ENCODE measurements around the gene RELN.

The RELN gene

DNA sequence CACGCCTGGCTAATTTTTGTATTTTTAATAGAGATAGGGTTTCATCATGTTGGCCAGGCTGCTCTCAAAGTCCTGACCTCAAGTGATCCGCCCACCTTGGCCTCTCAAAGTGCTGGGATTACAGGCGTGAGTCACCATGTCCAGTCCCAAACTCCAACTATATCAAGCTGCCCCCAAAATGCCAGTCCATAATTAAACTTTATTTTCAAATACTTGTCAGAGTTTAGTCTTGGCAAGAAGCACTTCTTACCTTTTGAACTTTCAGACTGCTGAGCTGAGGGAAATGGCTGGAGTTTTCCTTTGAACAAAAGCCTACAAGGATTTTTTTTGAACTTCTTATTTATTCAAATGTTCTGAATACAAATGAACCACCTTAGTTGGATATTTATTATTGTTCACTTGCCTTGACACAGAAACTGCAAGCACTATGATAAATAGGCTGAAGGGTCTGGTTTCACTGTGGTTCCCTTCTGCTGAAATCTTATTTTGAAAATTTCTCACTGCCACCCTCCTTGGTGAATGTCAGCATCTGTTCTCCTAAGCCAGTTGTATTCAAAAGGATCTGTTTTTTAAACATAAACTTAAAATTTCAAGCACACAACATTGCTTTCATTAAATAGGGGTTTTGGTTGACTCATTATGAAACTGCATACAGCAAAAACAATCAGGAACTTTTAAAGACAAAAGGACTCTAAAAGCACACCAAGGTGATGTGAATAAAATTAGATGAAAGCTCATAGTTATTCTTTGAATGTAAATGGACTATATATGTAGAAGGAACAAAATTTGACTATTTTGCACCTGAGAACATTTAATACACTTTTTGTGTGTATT lies 441.8 kb downstream of the RELN start:
- H3K27me3 ChIP-seq (ENCODE audit: control insufficient read depth, insufficient read depth, low read length, poor library complexity, severe bottlenecking) = no peaks in the 10 kb centered on the region
- no peak overlapping the region for H3K4me3 ChIP-seq (ENCODE audit: insufficient read depth, low read depth, low read length)
- no peaks in the 10 kb centered on the region for H3K36me3 ChIP-seq (ENCODE audit: control insufficient read depth, insufficient read depth, low read length)
- H3K27ac ChIP-seq (ENCODE audit: insufficient read depth, low read depth, low read length, poor library complexity, severe bottlenecking) = no peak overlapping the region
- H3K4me1 ChIP-seq (ENCODE audit: control insufficient read depth, insufficient read depth, low read length) = no peaks in the 10 kb centered on the region
- H3K9me3 ChIP-seq (ENCODE audit: control insufficient read depth, low read length) = no peaks in the 10 kb centered on the region
- 84 to 88% methylated on average over 3 of the region's 3 CpGs for WGBS, 2 experiments

DNA sequence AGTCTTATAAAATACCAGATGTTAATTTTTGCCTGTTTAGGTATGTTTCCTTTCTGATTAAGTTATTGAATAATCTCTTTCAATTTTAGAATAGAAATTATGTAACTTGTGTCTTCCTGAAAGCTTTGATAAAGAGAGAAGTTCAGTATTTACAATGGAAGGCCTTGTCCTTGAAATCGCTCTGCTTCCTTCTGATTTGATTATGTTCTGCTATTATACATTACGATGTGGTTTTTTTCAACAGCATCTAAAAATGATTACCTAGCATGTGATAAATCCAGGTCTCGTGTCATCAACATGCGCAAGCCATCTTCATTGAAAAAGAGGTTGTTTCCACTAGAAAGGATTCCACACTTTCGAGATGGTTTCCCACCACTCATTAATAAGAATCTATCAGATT lies 447.0 kb downstream of the RELN start:
- WGBS, 2 experiments = 92 to 97% methylated on average over 4 to 5 of the region's 5 CpGs
- no peaks in the 10 kb centered on the region for H3K36me3 ChIP-seq (ENCODE audit: control insufficient read depth, insufficient read depth, low read length)
- H3K9me3 ChIP-seq (ENCODE audit: control insufficient read depth, low read length) = no peaks in the 10 kb centered on the region
- no peaks in the 10 kb centered on the region for H3K4me1 ChIP-seq (ENCODE audit: control insufficient read depth, insufficient read depth, low read length)
- H3K4me3 ChIP-seq (ENCODE audit: insufficient read depth, low read depth, low read length) = no peak overlapping the region
- H3K27ac ChIP-seq (ENCODE audit: insufficient read depth, low read depth, low read length, poor library complexity, severe bottlenecking) = no peak overlapping the region
- H3K27me3 ChIP-seq (ENCODE audit: control insufficient read depth, insufficient read depth, low read length, poor library complexity, severe bottlenecking) = no peaks in the 10 kb centered on the region

DNA sequence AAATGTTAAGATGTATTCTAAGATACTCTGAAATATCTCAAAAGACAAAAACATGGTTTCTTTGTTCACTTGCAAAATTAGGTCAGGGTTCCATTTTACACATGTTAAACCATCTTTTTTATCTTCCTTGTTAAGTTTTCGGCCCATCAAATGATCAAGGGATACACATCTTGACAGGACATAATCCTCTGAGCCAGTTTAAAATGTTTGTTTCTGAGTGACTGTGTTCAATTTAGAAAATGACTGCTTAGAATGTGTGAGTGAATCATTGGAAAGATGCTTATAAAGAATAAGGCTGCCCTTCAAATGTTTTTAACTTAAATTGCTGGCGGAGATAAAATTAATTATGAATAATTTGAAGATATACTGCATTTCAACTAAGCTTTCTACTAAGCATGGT lies 447.5 kb downstream of the RELN start:
- Histone ChIP-seq H3K4me1 (ENCODE audit: control insufficient read depth, insufficient read depth, low read length) (no peaks in the 10 kb centered on the region), H3K9me3 (ENCODE audit: control insufficient read depth, low read length) (no peaks in the 10 kb centered on the region), H3K27me3 (ENCODE audit: control insufficient read depth, insufficient read depth, low read length, poor library complexity, severe bottlenecking) (no peaks in the 10 kb centered on the region), H3K4me3 (ENCODE audit: insufficient read depth, low read depth, low read length) (no peak overlapping the region), H3K36me3 (ENCODE audit: control insufficient read depth, insufficient read depth, low read length) (no peaks in the 10 kb centered on the region), H3K27ac (ENCODE audit: insufficient read depth, low read depth, low read length, poor library complexity, severe bottlenecking) (no peak overlapping the region)
- 85 to 93% methylated on average over 1 to 2 of the region's 2 CpGs for WGBS, 2 experiments

DNA sequence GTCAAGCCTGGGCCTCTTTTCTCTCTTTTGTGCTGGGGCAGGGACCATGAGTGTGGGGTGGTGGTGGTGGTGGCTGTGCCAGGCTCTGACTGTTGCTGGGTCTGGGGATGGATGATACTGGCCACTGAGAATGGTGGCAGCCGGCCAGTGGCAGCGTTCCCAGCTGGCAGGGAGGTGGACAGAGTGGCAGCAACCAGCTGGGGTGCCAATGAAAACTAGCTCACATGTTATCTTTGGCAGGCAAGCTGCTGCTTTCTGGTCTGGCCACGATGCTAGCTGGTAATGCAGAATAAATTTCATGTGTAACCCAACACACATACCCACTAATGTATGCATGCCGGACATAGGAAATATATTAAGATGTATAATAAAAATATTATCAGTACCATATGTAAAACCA lies 448.4 kb downstream of the RELN start:
- 92 to 95% methylated on average over 2 to 3 of the region's 4 CpGs for WGBS, 2 experiments

DNA sequence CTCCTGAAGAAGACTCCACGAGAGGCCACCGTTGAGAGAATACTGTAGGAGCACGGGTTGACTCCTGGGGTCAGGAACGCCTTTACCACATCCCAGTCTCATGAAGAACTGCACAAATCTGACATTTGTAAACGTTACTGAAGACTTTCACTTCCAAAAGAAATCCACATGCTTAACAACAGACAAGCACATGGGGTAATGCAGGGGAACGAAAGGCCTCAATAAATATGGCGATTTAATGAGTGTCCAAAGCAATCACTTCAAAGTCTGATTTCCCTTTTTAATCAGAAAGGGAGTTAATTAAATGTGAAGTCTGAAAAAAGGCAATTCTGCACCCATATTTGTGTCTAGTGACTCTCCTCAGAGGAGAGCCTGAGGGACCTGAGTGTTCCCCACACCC lies 449.1 kb downstream of the RELN start:
- WGBS, 2 experiments = 90 to 92% methylated on average over 7 of the region's 7 CpGs
- Histone ChIP-seq H3K27me3 (ENCODE audit: control insufficient read depth, insufficient read depth, low read length, poor library complexity, severe bottlenecking) (no peaks in the 10 kb centered on the region), H3K4me1 (ENCODE audit: control insufficient read depth, insufficient read depth, low read length) (no peaks in the 10 kb centered on the region), H3K27ac (ENCODE audit: insufficient read depth, low read depth, low read length, poor library complexity, severe bottlenecking) (no peak overlapping the region), H3K4me3 (ENCODE audit: insufficient read depth, low read depth, low read length) (no peak overlapping the region), H3K36me3 (ENCODE audit: control insufficient read depth, insufficient read depth, low read length) (no peaks in the 10 kb centered on the region), H3K9me3 (ENCODE audit: control insufficient read depth, low read length) (no peaks in the 10 kb centered on the region)

More for the DNA sequence above, 448.4 kb downstream of the RELN start:
- Histone ChIP-seq H3K9me3 (ENCODE audit: control insufficient read depth, low read length) (no peaks in the 10 kb centered on the region), H3K36me3 (ENCODE audit: control insufficient read depth, insufficient read depth, low read length) (no peaks in the 10 kb centered on the region), H3K4me1 (ENCODE audit: control insufficient read depth, insufficient read depth, low read length) (no peaks in the 10 kb centered on the region), H3K27me3 (ENCODE audit: control insufficient read depth, insufficient read depth, low read length, poor library complexity, severe bottlenecking) (no peaks in the 10 kb centered on the region), H3K27ac (ENCODE audit: insufficient read depth, low read depth, low read length, poor library complexity, severe bottlenecking) (no peak overlapping the region), H3K4me3 (ENCODE audit: insufficient read depth, low read depth, low read length) (no peak overlapping the region)

DNA sequence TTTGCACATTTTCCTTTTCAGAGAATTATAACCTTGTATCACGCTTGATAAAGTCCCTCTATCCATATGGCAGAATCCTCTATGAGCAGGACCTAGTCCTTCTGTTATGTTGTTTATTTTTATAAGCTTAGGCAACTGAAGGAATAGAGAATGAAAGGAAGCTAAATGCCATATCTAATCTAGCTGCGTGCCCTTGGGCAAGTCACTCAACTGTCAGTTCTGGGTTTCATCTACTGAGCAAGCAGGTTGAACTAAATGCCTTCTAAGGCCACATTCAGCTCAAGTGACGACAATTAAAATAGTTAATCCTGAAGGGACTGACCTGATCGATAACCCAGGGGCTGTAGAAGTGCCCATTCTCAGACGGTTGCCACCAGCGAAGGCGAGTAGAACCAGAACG lies 449.6 kb downstream of the RELN start:
- H3K9me3 ChIP-seq (ENCODE audit: control insufficient read depth, low read length) = no peaks in the 10 kb centered on the region
- 94% methylated on average over 7 to 8 of the region's 8 CpGs for WGBS, 2 experiments
- H3K36me3 ChIP-seq (ENCODE audit: control insufficient read depth, insufficient read depth, low read length) = no peaks in the 10 kb centered on the region
- no peaks in the 10 kb centered on the region for H3K4me1 ChIP-seq (ENCODE audit: control insufficient read depth, insufficient read depth, low read length)
- H3K4me3 ChIP-seq (ENCODE audit: insufficient read depth, low read depth, low read length) = no peak overlapping the region
- no peak overlapping the region for H3K27ac ChIP-seq (ENCODE audit: insufficient read depth, low read depth, low read length, poor library complexity, severe bottlenecking)
- H3K27me3 ChIP-seq (ENCODE audit: control insufficient read depth, insufficient read depth, low read length, poor library complexity, severe bottlenecking) = no peaks in the 10 kb centered on the region

DNA sequence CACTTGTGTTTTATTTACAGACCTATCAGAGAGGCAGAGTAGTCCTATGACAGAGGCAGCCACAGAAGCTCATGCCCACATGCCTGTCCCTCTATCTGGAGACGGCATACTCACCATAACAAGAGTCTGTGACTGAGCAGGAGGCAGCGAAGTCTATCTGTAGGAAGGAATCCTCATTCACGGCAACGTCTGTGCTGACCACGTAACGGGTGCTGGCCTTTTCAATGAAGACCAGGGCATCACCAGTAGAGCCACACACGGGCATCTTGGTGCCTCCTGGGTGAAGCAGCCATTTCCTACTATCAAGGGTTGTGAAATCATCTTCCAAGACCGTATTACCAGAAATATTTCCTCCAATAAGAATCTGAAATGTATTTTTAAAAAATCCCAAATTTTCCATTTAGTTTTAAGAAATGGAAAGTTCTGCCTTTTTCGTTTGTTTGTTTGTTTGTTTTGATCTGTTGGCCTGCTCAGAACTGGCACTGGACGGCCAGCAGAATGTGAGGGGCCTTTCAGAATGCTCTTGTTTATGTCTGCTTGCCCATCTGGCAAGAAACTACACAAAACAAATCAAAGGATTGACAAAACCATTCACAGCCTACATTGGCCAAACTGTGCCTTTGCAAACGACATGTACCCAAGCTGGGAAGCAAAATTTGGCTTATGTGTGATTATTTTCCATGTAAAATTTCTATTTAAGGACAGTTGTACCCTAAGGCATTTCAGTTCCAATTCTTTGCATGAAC lies 450.3 kb downstream of the RELN start:
- Histone ChIP-seq H3K27me3 (ENCODE audit: control insufficient read depth, insufficient read depth, low read length, poor library complexity, severe bottlenecking) (no peaks in the 10 kb centered on the region), H3K36me3 (ENCODE audit: control insufficient read depth, insufficient read depth, low read length) (no peaks in the 10 kb centered on the region), H3K9me3 (ENCODE audit: control insufficient read depth, low read length) (no peaks in the 10 kb centered on the region), H3K27ac (ENCODE audit: insufficient read depth, low read depth, low read length, poor library complexity, severe bottlenecking) (no peak overlapping the region), H3K4me1 (ENCODE audit: control insufficient read depth, insufficient read depth, low read length) (no peaks in the 10 kb centered on the region), H3K4me3 (ENCODE audit: insufficient read depth, low read depth, low read length) (no peak overlapping the region)
- 86 to 89% methylated on average over 10 to 11 of the region's 11 CpGs for WGBS, 2 experiments

DNA sequence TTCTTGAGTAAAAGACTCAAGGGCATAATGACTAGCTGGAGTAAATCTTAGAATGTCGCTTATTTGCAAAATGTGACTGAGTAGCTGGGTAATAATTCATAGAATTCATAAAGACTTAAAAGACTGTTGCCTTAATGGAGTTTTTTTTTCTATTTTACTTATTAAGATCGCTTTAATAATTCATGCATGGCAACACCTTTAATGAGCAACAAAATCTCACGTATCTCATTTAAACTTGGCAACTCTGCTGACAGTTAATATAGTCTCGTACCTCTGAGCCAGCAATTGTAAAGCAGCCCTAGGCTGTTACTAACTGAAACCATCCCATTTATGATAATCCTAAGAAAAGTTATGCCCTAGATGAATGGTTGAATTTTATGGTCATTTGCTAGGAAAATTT lies 455.7 kb downstream of the RELN start:
- no peaks in the 10 kb centered on the region for H3K4me1 ChIP-seq (ENCODE audit: control insufficient read depth, insufficient read depth, low read length)
- 89 to 100% methylated on average over 3 to 4 of the region's 4 CpGs for WGBS, 2 experiments
- no peaks in the 10 kb centered on the region for H3K36me3 ChIP-seq (ENCODE audit: control insufficient read depth, insufficient read depth, low read length)
- H3K4me3 ChIP-seq (ENCODE audit: insufficient read depth, low read depth, low read length) = no peak overlapping the region
- no peaks in the 10 kb centered on the region for H3K9me3 ChIP-seq (ENCODE audit: control insufficient read depth, low read length)
- no peaks in the 10 kb centered on the region for H3K27me3 ChIP-seq (ENCODE audit: control insufficient read depth, insufficient read depth, low read length, poor library complexity, severe bottlenecking)
- no peak overlapping the region for H3K27ac ChIP-seq (ENCODE audit: insufficient read depth, low read depth, low read length, poor library complexity, severe bottlenecking)

DNA sequence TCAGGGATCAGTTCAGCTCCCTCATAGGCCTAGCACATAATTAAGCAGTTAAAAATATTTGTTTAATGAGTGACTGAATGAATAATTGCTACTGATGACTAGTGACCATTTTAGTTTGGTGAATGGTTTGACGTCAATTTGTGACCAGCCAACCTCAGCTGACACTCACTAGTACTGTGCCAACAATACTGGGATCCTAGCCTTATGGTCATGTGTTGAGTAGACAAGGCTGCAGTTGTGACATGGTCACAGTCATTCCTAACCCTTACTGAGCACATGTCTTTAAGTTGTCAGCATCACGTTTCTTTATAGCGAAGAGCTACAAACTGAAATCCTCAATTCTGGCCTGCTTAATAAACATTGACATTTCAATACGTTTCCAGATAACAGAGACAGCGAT lies 456.5 kb downstream of the RELN start:
- no peaks in the 10 kb centered on the region for H3K9me3 ChIP-seq (ENCODE audit: control insufficient read depth, low read length)
- H3K27me3 ChIP-seq (ENCODE audit: control insufficient read depth, insufficient read depth, low read length, poor library complexity, severe bottlenecking) = no peaks in the 10 kb centered on the region
- no peak overlapping the region for H3K4me3 ChIP-seq (ENCODE audit: insufficient read depth, low read depth, low read length)
- 93 to 95% methylated on average over 3 to 5 of the region's 5 CpGs for WGBS, 2 experiments
- no peak overlapping the region for H3K27ac ChIP-seq (ENCODE audit: insufficient read depth, low read depth, low read length, poor library complexity, severe bottlenecking)
- H3K36me3 ChIP-seq (ENCODE audit: control insufficient read depth, insufficient read depth, low read length) = no peaks in the 10 kb centered on the region
- no peaks in the 10 kb centered on the region for H3K4me1 ChIP-seq (ENCODE audit: control insufficient read depth, insufficient read depth, low read length)

DNA sequence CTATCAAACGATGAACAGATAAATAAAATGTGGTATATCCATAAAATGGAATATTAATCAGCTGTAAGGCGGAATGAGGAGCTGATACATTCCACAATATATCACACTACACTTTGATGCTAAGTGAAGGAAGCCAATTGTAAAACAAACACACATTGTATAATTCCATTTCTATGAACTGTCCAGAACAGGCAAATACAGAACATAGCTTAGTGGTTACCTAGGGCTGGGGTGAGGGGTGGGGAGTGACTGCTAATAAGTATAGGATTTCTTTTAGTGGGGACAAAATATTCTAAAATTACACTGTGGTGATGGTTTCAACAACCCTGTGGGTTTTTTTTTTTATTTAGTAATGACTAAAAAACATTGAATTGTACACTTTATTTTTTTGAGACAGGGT lies 461.3 kb downstream of the RELN start:
- Histone ChIP-seq H3K27me3 (ENCODE audit: control insufficient read depth, insufficient read depth, low read length, poor library complexity, severe bottlenecking) (no peaks in the 10 kb centered on the region), H3K4me1 (ENCODE audit: control insufficient read depth, insufficient read depth, low read length) (no peaks in the 10 kb centered on the region), H3K27ac (ENCODE audit: insufficient read depth, low read depth, low read length, poor library complexity, severe bottlenecking) (no peak overlapping the region), H3K4me3 (ENCODE audit: insufficient read depth, low read depth, low read length) (no peak overlapping the region), H3K36me3 (ENCODE audit: control insufficient read depth, insufficient read depth, low read length) (no peaks in the 10 kb centered on the region), H3K9me3 (ENCODE audit: control insufficient read depth, low read length) (no peaks in the 10 kb centered on the region)
- WGBS, 2 experiments = 100% methylated on average over 1 of the region's 2 CpGs; no CpG with 5 or more reads in 1 of the 2 experiments
